Hepatocyte (in vitro differentiated cells): ENCODE data around the gene ACVR1.

Source experiments
- CTCF ChIP-seq: fragments of 200-600 bp; sonication (generic); IDR thresholded peaks from 2 replicates; pipeline ENCODE4 v1.5.1; 2016; ENCODE audit warnings: antibody characterized with exemption, mild to moderate bottlenecking; ENCODE audit not compliant: poor library complexity
- EZH2 ChIP-seq: fragments of 200-600 bp; sonication (generic); IDR thresholded peaks from 2 replicates; pipeline ENCODE4 v1.6.1; 2016; ENCODE audit warnings: antibody characterized with exemption, mild to moderate bottlenecking, borderline replicate concordance

GRCh38 chr2:157769856-157770255 lies 106.3 kb downstream of the ACVR1 start:
- TF ChIP-seq CTCF (no peak), EZH2 (no peak)
